ENCODE measurements around the gene TRDMT1.

TRDMT1 gene

GRCh38 chr10:17199351-17199804 lies 2.1 kb downstream of the TRDMT1 start:
- Mint-ChIP-seq H3K4me3 (peak overlapping the region in 1 of 2 donors; percentile 9), H3K36me3 (ENCODE audit: insufficient read depth) (peaks cover 11% of the 10 kb centered on the region), H3K27ac (peak overlapping the region; percentile 1 to 100), H3K4me1 (ENCODE audit: low read depth in 2 of 2) (peaks cover 18 to 19% of the 10 kb centered on the region in 2 donors), H3K27me3 (no peaks in the 10 kb centered on the region), H3K9me3 (no peaks in the 10 kb centered on the region)
- no peak for ATAC-seq (replicated peaks)
- DNase-seq, result no peak

GRCh38 chr10:17196573-17196972 lies 4.9 kb downstream of the TRDMT1 start:
- H3K27me3 Mint-ChIP-seq, result no peaks in the 10 kb centered on the region
- H3K36me3 Mint-ChIP-seq (ENCODE audit: insufficient read depth), result peaks cover 9% of the 10 kb centered on the region
- peak overlapping the region in 1 of 2 donors; percentile 32 for H3K27ac Mint-ChIP-seq
- ATAC-seq (replicated peaks), result no peak
- peaks cover 18 to 22% of the 10 kb centered on the region in 2 donors for H3K4me1 Mint-ChIP-seq (ENCODE audit: low read depth in 2 of 2)
- DNase-seq, result no peak
- H3K4me3 Mint-ChIP-seq, result no peak overlapping the region
- H3K9me3 Mint-ChIP-seq, result no peaks in the 10 kb centered on the region

- Mint-ChIP-seq H3K9me3 (no peaks in the 10 kb centered on the region), H3K27ac (no peak overlapping the region), H3K27me3 (no peaks in the 10 kb centered on the region), H3K4me3 (no peak overlapping the region), H3K4me1 (ENCODE audit: low read depth in 2 of 2) (peaks cover 13 to 26% of the 10 kb centered on the region in 2 donors), H3K36me3 (ENCODE audit: insufficient read depth) (peaks cover 4% of the 10 kb centered on the region)
- DNase-seq (no peak), ATAC-seq (replicated peaks) (no peak)
Observed at GRCh38 chr10:17196045-17196444, 5.4 kb downstream of the TRDMT1 start.

GRCh38 chr10:17195083-17195482 lies 6.4 kb downstream of the TRDMT1 start:
- Mint-ChIP-seq H3K27me3 (no peaks in the 10 kb centered on the region), H3K4me3 (no peak overlapping the region), H3K4me1 (ENCODE audit: low read depth in 2 of 2) (peaks cover 10 to 23% of the 10 kb centered on the region in 2 donors), H3K36me3 (ENCODE audit: insufficient read depth) (no peaks in the 10 kb centered on the region), H3K9me3 (no peaks in the 10 kb centered on the region), H3K27ac (no peak overlapping the region)
- ATAC-seq (replicated peaks) (no peak), DNase-seq (no peak)

- DNase-seq, result no peak
- no peak overlapping the region for H3K27ac Mint-ChIP-seq
- H3K27me3 Mint-ChIP-seq, result no peaks in the 10 kb centered on the region
- no peaks in the 10 kb centered on the region for H3K9me3 Mint-ChIP-seq
- no peak overlapping the region for H3K4me3 Mint-ChIP-seq
- peaks cover 8 to 18% of the 10 kb centered on the region in 2 donors for H3K4me1 Mint-ChIP-seq (ENCODE audit: low read depth in 2 of 2)
- ATAC-seq (replicated peaks), result no peak
- no peaks in the 10 kb centered on the region for H3K36me3 Mint-ChIP-seq (ENCODE audit: insufficient read depth)
Observed at GRCh38 chr10:17190602-17191001, 10.9 kb downstream of the TRDMT1 start.

- H3K4me1 Mint-ChIP-seq (ENCODE audit: low read depth in 2 of 2), result peaks cover 6 to 18% of the 10 kb centered on the region in 2 donors
Observed at GRCh38 chr10:17188644-17189172, 12.8 kb downstream of the TRDMT1 start.

GRCh38 chr10:17185873-17186272 lies 15.6 kb downstream of the TRDMT1 start:
- Mint-ChIP-seq H3K4me1 (ENCODE audit: low read depth in 2 of 2) (peaks cover 3 to 10% of the 10 kb centered on the region in 2 donors), H3K27me3 (no peaks in the 10 kb centered on the region), H3K27ac (peak overlapping the region in 1 of 2 donors; percentile 71), H3K9me3 (no peaks in the 10 kb centered on the region), H3K36me3 (ENCODE audit: insufficient read depth) (no peaks in the 10 kb centered on the region), H3K4me3 (no peak overlapping the region)
- ATAC-seq (replicated peaks) (no peak), DNase-seq (no peak)

More at GRCh38 chr10:17188644-17189172, 12.8 kb downstream of the TRDMT1 start:
- no peak for ATAC-seq (replicated peaks)
- Mint-ChIP-seq H3K9me3 (no peaks in the 10 kb centered on the region), H3K36me3 (ENCODE audit: insufficient read depth) (no peaks in the 10 kb centered on the region), H3K27ac (no peak overlapping the region), H3K27me3 (no peaks in the 10 kb centered on the region), H3K4me3 (no peak overlapping the region)
- DNase-seq, result no peak

- no peaks in the 10 kb centered on the region for H3K36me3 Mint-ChIP-seq (ENCODE audit: insufficient read depth)
- ATAC-seq (replicated peaks) (no peak), DNase-seq (no peak)
- no peaks in the 10 kb centered on the region for H3K9me3 Mint-ChIP-seq
- H3K4me3 Mint-ChIP-seq, result no peak overlapping the region
- H3K27me3 Mint-ChIP-seq, result no peaks in the 10 kb centered on the region
- peaks cover 0 to 6% of the 10 kb centered on the region in 2 donors for H3K4me1 Mint-ChIP-seq (ENCODE audit: low read depth in 2 of 2)
- H3K27ac Mint-ChIP-seq, result no peak overlapping the region
Observed at GRCh38 chr10:17183110-17183509, 18.4 kb downstream of the TRDMT1 start.

- Mint-ChIP-seq H3K36me3 (ENCODE audit: insufficient read depth) (peaks cover 4% of the 10 kb centered on the region), H3K4me1 (ENCODE audit: low read depth in 2 of 2) (peaks cover 0 to 2% of the 10 kb centered on the region in 2 donors), H3K27me3 (no peaks in the 10 kb centered on the region), H3K9me3 (no peaks in the 10 kb centered on the region), H3K27ac (no peak overlapping the region), H3K4me3 (no peak overlapping the region)
- no peak for DNase-seq
- ATAC-seq (replicated peaks), result no peak
Observed at GRCh38 chr10:17181751-17182150, 19.7 kb downstream of the TRDMT1 start.

- no peak for ATAC-seq (replicated peaks)
- peaks cover 4% of the 10 kb centered on the region for H3K36me3 Mint-ChIP-seq (ENCODE audit: insufficient read depth)
- H3K9me3 Mint-ChIP-seq, result no peaks in the 10 kb centered on the region
- DNase-seq, result no peak
- H3K4me3 Mint-ChIP-seq, result no peak overlapping the region
- H3K4me1 Mint-ChIP-seq (ENCODE audit: low read depth in 2 of 2), result peaks cover 0 to 2% of the 10 kb centered on the region in 2 donors
- H3K27me3 Mint-ChIP-seq, result no peaks in the 10 kb centered on the region
- H3K27ac Mint-ChIP-seq, result no peak overlapping the region
Observed at GRCh38 chr10:17181110-17181509, 20.4 kb downstream of the TRDMT1 start.

- DNase-seq (no peak), ATAC-seq (replicated peaks) (no peak)
- Mint-ChIP-seq H3K4me3 (no peak overlapping the region), H3K27me3 (no peaks in the 10 kb centered on the region), H3K27ac (no peak overlapping the region), H3K9me3 (no peaks in the 10 kb centered on the region), H3K36me3 (ENCODE audit: insufficient read depth) (peaks cover 4% of the 10 kb centered on the region), H3K4me1 (ENCODE audit: low read depth in 2 of 2) (peaks cover 4 to 10% of the 10 kb centered on the region in 2 donors)
Observed at GRCh38 chr10:17179002-17179401, 22.5 kb downstream of the TRDMT1 start.

- Mint-ChIP-seq H3K36me3 (ENCODE audit: insufficient read depth) (peaks cover 4% of the 10 kb centered on the region), H3K27ac (no peak overlapping the region), H3K9me3 (no peaks in the 10 kb centered on the region), H3K4me1 (ENCODE audit: low read depth in 2 of 2) (peaks cover 4 to 9% of the 10 kb centered on the region in 2 donors), H3K4me3 (no peak overlapping the region), H3K27me3 (no peaks in the 10 kb centered on the region)
- ATAC-seq (replicated peaks) (no peak), DNase-seq (no peak)
Observed at GRCh38 chr10:17178006-17178405, 23.5 kb downstream of the TRDMT1 start.

GRCh38 chr10:17177014-17177413 lies 24.5 kb downstream of the TRDMT1 start:
- H3K9me3 Mint-ChIP-seq, result no peaks in the 10 kb centered on the region
- DNase-seq (no peak), ATAC-seq (replicated peaks) (no peak)
- peaks cover 11% of the 10 kb centered on the region for H3K36me3 Mint-ChIP-seq (ENCODE audit: insufficient read depth)
- peaks cover 4 to 8% of the 10 kb centered on the region in 2 donors for H3K4me1 Mint-ChIP-seq (ENCODE audit: low read depth in 2 of 2)
- H3K27ac Mint-ChIP-seq, result peak overlapping the region in 1 of 2 donors; percentile 4
- H3K27me3 Mint-ChIP-seq, result no peaks in the 10 kb centered on the region
- H3K4me3 Mint-ChIP-seq, result no peak overlapping the region

- no peak for DNase-seq
- Mint-ChIP-seq H3K36me3 (ENCODE audit: insufficient read depth) (peaks cover 11% of the 10 kb centered on the region), H3K4me1 (ENCODE audit: low read depth in 2 of 2) (peaks cover 4 to 8% of the 10 kb centered on the region in 2 donors), H3K27ac (peak overlapping the region; percentile 53 to 85), H3K4me3 (peak overlapping the region in 1 of 2 donors; percentile 52), H3K27me3 (no peaks in the 10 kb centered on the region), H3K9me3 (no peaks in the 10 kb centered on the region)
- no peak for ATAC-seq (replicated peaks)
Observed at GRCh38 chr10:17176091-17176490, 25.4 kb downstream of the TRDMT1 start.

Data from effector memory CD8-positive, alpha-beta T cell (primary cell).